Glutamatergic neuron (in vitro differentiated cells): ENCODE measurements around the gene IPP. TPM values are rescaled to one million over a fixed set of nuclear protein-coding genes. Genes with fewer than 3 reads are reported as not detected.

Experiments
- DNase-seq: peaks from one replicate; pipeline ENCODE4 v3.0.0; 2022
- H3K27ac Mint-ChIP-seq: one replicate; pipeline ENCODE4 v1.8.0; 2020; ENCODE audit warnings: mild to moderate bottlenecking, mixed read lengths, inconsistent platforms; ENCODE audit not compliant: unreplicated experiment
- H3K27me3 Mint-ChIP-seq: one replicate; pipeline ENCODE4 v1.8.0; 2020; ENCODE audit warnings: mild to moderate bottlenecking, moderate library complexity, mixed read lengths, inconsistent platforms; ENCODE audit not compliant: unreplicated experiment
- H3K36me3 Mint-ChIP-seq: one replicate; pipeline ENCODE4 v1.8.0; 2020; ENCODE audit warnings: mild to moderate bottlenecking, mixed read lengths, inconsistent platforms; ENCODE audit not compliant: unreplicated experiment
- H3K4me1 Mint-ChIP-seq: one replicate; pipeline ENCODE4 v1.8.0; 2020; ENCODE audit warnings: mild to moderate bottlenecking, low read depth, mixed read lengths, inconsistent platforms; ENCODE audit not compliant: unreplicated experiment
- H3K4me3 Mint-ChIP-seq: one replicate; pipeline ENCODE4 v1.8.0; 2020; ENCODE audit warnings: mild to moderate bottlenecking, mixed read lengths, inconsistent platforms; ENCODE audit not compliant: unreplicated experiment
- H3K9me3 Mint-ChIP-seq: one replicate; pipeline ENCODE4 v1.8.0; 2020; ENCODE audit warnings: mild to moderate bottlenecking, moderate library complexity, mixed read lengths, inconsistent platforms; ENCODE audit not compliant: unreplicated experiment
- CTCF ChIP-seq: fragments of 200-600 bp; sonication (generic); IDR thresholded peaks from one replicate; pipeline ENCODE4 v1.5.0; 2021; ENCODE audit not compliant: partially characterized antibody, unreplicated experiment
- total RNA-seq: library from RNA; stranded (reverse); fragmentation: NEBNext Ultra II Directional; extraction: Animal tissue kit (Norgen Biotek cat#: 25700); gene quantifications from one replicate; pipeline ENCODE4 v1.2.1, GENCODE V29; 2021; ENCODE audit not compliant: unreplicated experiment

The IPP gene
- total RNA-seq, 1 donor from 2014 or later, result 20.3 TPM

GRCh38 chr1:45769261-45769932, 18.9 kb upstream of the IPP start:
- Mint-ChIP-seq H3K4me3 (no peak overlapping the region), H3K27ac (no peak overlapping the region), H3K36me3 (no peaks in the 10 kb centered on the region), H3K4me1 (no peaks in the 10 kb centered on the region), H3K9me3 (no peaks in the 10 kb centered on the region), H3K27me3 (peaks cover under 1% of the 10 kb centered on the region)
- no peak for DNase-seq
- TF ChIP-seq CTCF, result no peak

- Mint-ChIP-seq H3K4me3 (no peak overlapping the region), H3K4me1 (no peaks in the 10 kb centered on the region), H3K36me3 (no peaks in the 10 kb centered on the region), H3K27ac (no peak overlapping the region), H3K27me3 (no peaks in the 10 kb centered on the region), H3K9me3 (peaks cover 2% of the 10 kb centered on the region)
- DNase-seq, result no peak
- no peak for TF ChIP-seq CTCF
These were observed 16.6 kb upstream of the IPP start for GRCh38 chr1:45767035-45767434.

- Mint-ChIP-seq H3K27me3 (no peaks in the 10 kb centered on the region), H3K4me1 (no peaks in the 10 kb centered on the region), H3K36me3 (no peaks in the 10 kb centered on the region), H3K4me3 (no peak overlapping the region), H3K27ac (no peak overlapping the region), H3K9me3 (peaks cover 2% of the 10 kb centered on the region)
- no peak for TF ChIP-seq CTCF
- DNase-seq, result no peak
These were observed 15.7 kb upstream of the IPP start for GRCh38 chr1:45765999-45766792.

- H3K36me3 Mint-ChIP-seq, result no peaks in the 10 kb centered on the region
- H3K4me3 Mint-ChIP-seq, result no peak overlapping the region
- H3K27me3 Mint-ChIP-seq, result no peaks in the 10 kb centered on the region
- H3K27ac Mint-ChIP-seq, result no peak overlapping the region
- no peak for DNase-seq
- no peak for TF ChIP-seq CTCF
- H3K9me3 Mint-ChIP-seq, result peaks cover 5% of the 10 kb centered on the region
- no peaks in the 10 kb centered on the region for H3K4me1 Mint-ChIP-seq
These were observed 11.8 kb upstream of the IPP start for GRCh38 chr1:45762291-45762690.

GRCh38 chr1:45755697-45756096, 5.2 kb upstream of the IPP start:
- Mint-ChIP-seq H3K4me1 (no peaks in the 10 kb centered on the region), H3K4me3 (no peak overlapping the region), H3K9me3 (peaks cover 4% of the 10 kb centered on the region), H3K27me3 (peaks cover 2% of the 10 kb centered on the region), H3K27ac (no peak overlapping the region), H3K36me3 (no peaks in the 10 kb centered on the region)
- no peak for DNase-seq
- no peak for TF ChIP-seq CTCF
